HL-60 (cell line): ENCODE measurements around the gene NHERF1.
A peak's percentile ranks its signal among the peaks of the same experiment; 100 is the strongest.

ENCODE experiments used
- DNase-seq, 2 experiments: peaks; one replicate each; pipeline ENCODE4 v3.0.0-alpha.2; 2010 to 2020; ENCODE audit warnings: low read depth in 1 of 2, low spot score in 1 of 2
- H3K27ac ChIP-seq: fragments of 250-450 bp; sonication (Bioruptor Pico); replicated peaks from 2 replicates; pipeline ENCODE4 v1.5.1; 2020; ENCODE audit warnings: mild to moderate bottlenecking, moderate library complexity
- H3K27me3 ChIP-seq: fragments of 250-450 bp; sonication (Bioruptor Pico); 2 replicates; pipeline ENCODE4 v1.5.1; 2021; ENCODE audit warnings: mild to moderate bottlenecking, moderate library complexity; ENCODE audit not compliant: insufficient read depth, poor library complexity, severe bottlenecking
- H3K4me3 ChIP-seq: replicated peaks from 2 replicates; pipeline ENCODE4 v1.5.1; 2011; ENCODE audit warnings: mild to moderate bottlenecking, control low read depth, low read length; ENCODE audit not compliant: insufficient read depth
- GABPA ChIP-seq: IDR thresholded peaks from 2 replicates; pipeline ENCODE4 v1.6.1; 2012; ENCODE audit warnings: low read depth
- POLR2AphosphoS5 ChIP-seq: IDR thresholded peaks from 2 replicates; pipeline ENCODE4 v1.6.1; 2012; ENCODE audit warnings: low read depth
- SPI1 ChIP-seq: IDR thresholded peaks from 2 replicates; pipeline ENCODE4 v1.6.1; 2012; ENCODE audit warnings: low read depth, mild to moderate bottlenecking, borderline replicate concordance
- TF ChIP-seq, protein P1 (sequence below): IDR thresholded peaks from 2 replicates; pipeline ENCODE4 v1.6.1; 2012; ENCODE audit warnings: low read depth; ENCODE audit not compliant: insufficient replicate concordance
- TF ChIP-seq, protein P2 (sequence below): IDR thresholded peaks from one replicate; pipeline ENCODE4 v1.5.1; 2011; ENCODE audit warnings: low read length, control low read depth, inconsistent platforms; ENCODE audit not compliant: insufficient read depth

The NHERF1 gene

DNA sequence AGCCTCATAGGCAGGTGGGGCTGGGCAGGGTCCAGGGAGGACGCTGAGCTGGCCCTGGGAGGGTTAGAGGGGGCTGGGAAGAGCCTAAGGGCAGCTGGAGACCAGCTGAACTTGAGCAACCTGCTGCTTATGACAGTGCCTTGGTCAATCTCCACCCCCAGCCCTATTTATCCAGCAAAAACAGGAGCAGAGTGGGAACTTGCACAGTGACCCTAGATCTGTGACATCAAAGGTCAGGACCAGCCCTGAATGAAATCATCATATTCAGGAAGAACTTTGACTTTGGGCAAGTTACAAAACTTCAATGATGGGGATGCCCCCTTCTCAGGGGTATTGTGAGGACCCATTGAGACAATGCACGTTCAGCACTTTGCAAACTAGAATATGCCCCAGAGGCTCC is 45.1 kb upstream of the NHERF1 start:
- Histone ChIP-seq H3K27ac (no peak overlapping the region), H3K27me3 (no peaks in the 10 kb centered on the region), H3K4me3 (no peak overlapping the region)
- DNase-seq, result no peak
- TF ChIP-seq GABPA (no peak), SPI1 (no peak), POLR2AphosphoS5 (no peak)
- TF ChIP-seq, protein P1, sequence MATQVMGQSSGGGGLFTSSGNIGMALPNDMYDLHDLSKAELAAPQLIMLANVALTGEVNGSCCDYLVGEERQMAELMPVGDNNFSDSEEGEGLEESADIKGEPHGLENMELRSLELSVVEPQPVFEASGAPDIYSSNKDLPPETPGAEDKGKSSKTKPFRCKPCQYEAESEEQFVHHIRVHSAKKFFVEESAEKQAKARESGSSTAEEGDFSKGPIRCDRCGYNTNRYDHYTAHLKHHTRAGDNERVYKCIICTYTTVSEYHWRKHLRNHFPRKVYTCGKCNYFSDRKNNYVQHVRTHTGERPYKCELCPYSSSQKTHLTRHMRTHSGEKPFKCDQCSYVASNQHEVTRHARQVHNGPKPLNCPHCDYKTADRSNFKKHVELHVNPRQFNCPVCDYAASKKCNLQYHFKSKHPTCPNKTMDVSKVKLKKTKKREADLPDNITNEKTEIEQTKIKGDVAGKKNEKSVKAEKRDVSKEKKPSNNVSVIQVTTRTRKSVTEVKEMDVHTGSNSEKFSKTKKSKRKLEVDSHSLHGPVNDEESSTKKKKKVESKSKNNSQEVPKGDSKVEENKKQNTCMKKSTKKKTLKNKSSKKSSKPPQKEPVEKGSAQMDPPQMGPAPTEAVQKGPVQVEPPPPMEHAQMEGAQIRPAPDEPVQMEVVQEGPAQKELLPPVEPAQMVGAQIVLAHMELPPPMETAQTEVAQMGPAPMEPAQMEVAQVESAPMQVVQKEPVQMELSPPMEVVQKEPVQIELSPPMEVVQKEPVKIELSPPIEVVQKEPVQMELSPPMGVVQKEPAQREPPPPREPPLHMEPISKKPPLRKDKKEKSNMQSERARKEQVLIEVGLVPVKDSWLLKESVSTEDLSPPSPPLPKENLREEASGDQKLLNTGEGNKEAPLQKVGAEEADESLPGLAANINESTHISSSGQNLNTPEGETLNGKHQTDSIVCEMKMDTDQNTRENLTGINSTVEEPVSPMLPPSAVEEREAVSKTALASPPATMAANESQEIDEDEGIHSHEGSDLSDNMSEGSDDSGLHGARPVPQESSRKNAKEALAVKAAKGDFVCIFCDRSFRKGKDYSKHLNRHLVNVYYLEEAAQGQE, result no peak
- TF ChIP-seq, protein P2, sequence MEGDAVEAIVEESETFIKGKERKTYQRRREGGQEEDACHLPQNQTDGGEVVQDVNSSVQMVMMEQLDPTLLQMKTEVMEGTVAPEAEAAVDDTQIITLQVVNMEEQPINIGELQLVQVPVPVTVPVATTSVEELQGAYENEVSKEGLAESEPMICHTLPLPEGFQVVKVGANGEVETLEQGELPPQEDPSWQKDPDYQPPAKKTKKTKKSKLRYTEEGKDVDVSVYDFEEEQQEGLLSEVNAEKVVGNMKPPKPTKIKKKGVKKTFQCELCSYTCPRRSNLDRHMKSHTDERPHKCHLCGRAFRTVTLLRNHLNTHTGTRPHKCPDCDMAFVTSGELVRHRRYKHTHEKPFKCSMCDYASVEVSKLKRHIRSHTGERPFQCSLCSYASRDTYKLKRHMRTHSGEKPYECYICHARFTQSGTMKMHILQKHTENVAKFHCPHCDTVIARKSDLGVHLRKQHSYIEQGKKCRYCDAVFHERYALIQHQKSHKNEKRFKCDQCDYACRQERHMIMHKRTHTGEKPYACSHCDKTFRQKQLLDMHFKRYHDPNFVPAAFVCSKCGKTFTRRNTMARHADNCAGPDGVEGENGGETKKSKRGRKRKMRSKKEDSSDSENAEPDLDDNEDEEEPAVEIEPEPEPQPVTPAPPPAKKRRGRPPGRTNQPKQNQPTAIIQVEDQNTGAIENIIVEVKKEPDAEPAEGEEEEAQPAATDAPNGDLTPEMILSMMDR, result no peak

GRCh38 chr17:74704544-74704943 is 43.9 kb upstream of the NHERF1 start:
- Histone ChIP-seq H3K27ac (no peak overlapping the region), H3K4me3 (no peak overlapping the region), H3K27me3 (no peaks in the 10 kb centered on the region)
- TF ChIP-seq POLR2AphosphoS5 (no peak), GABPA (no peak), SPI1 (no peak)
- TF ChIP-seq, protein P1, result no peak
- TF ChIP-seq, protein P2, result no peak
- no peak for DNase-seq

DNA sequence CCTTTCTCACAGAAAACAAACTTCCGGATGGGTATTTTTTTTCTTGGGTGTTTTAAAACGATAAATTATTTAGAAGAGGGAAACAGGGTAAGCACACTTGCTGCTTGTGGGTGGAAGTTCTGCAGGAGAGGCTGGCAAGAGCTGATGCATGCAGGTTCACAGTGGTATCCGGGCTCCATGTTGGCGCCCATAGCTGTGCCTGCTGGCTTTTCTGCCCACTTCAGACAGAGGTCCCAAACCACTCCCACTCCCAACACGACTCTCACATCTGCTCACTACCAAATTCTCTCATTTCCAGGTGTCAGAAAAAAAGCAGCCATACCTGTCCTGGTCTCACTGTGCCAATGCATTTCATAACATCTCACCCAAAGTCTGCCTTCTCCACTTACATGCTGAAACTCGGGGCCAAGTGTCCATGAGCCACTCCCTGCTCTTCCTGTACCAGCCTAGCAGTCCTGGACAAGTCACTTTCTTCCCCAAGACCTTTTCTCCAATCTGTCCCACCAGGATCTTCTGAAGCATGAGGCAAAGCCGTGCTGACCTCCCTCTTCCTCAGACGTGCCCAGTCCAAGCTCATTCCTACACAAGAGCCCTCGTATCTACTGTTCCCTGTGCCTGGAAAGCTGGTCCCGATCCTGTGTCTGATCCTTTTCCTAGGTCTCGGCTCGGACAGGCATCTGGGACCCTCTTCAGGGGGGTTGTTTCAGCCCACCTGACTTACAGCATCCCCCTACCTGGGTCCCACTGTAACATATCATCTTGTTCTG is 37.2 kb upstream of the NHERF1 start:
- Histone ChIP-seq H3K27ac (peak overlapping the region; percentile 94), H3K27me3 (no peaks in the 10 kb centered on the region), H3K4me3 (peak overlapping the region; percentile 94)
- TF ChIP-seq, protein P1, result no peak
- DNase-seq, result no peak
